Activated naive CD8-positive, alpha-beta T cell treated with anti-CD3 and anti-CD28 coated beads, Interleukin-2, amount 10 ng/mL, durations not matched to agents 7 days and 5 days (primary cell): ENCODE data around the gene TGFB2. TPM values are rescaled to one million over a fixed set of nuclear protein-coding genes. Genes with fewer than 3 reads are reported as not detected.

Experiments used
- ATAC-seq: fragments of 150-1000 bp; cut with Tn5 transposase; one replicate; pipeline ENCODE4 v1.10.0; 2021; ENCODE audit warnings: low read depth, moderate library complexity
- POLR2A ChIA-PET: fragments of 350-600 bp; sonication (Branson Sonifier 250); formaldehyde crosslinking; loops from one replicate; lab custom pipeline; 2021; ENCODE audit warnings: antibody characterized with exemption; lab: Charles Lee
- DNase-seq: peaks from one replicate; pipeline ENCODE4 v3.0.0; 2021
- H3K27ac Mint-ChIP-seq: one replicate; pipeline ENCODE4 v1.8.0; 2022; ENCODE audit warnings: mild to moderate bottlenecking, mixed read lengths
- H3K27me3 Mint-ChIP-seq: one replicate; pipeline ENCODE4 v1.8.0; 2022; ENCODE audit warnings: mild to moderate bottlenecking, moderate library complexity, mixed read lengths
- H3K36me3 Mint-ChIP-seq: one replicate; pipeline ENCODE4 v1.8.0; 2021; ENCODE audit warnings: mild to moderate bottlenecking, mixed read lengths
- H3K4me1 Mint-ChIP-seq: one replicate; pipeline ENCODE4 v1.8.0; 2021; ENCODE audit warnings: mixed read lengths
- H3K4me3 Mint-ChIP-seq: one replicate; pipeline ENCODE4 v1.8.0; 2022; ENCODE audit warnings: mild to moderate bottlenecking, moderate library complexity, mixed read lengths
- H3K9me3 Mint-ChIP-seq: one replicate; pipeline ENCODE4 v1.8.0; 2021; ENCODE audit warnings: mixed read lengths
- total RNA-seq, 2 experiments: library from RNA; stranded (reverse); gene quantifications; one replicate each; pipeline ENCODE4 v1.2.3, GENCODE V29; 2021

TGFB2 gene
- total RNA-seq, 2 experiments from 2014 or later = not detected

DNA sequence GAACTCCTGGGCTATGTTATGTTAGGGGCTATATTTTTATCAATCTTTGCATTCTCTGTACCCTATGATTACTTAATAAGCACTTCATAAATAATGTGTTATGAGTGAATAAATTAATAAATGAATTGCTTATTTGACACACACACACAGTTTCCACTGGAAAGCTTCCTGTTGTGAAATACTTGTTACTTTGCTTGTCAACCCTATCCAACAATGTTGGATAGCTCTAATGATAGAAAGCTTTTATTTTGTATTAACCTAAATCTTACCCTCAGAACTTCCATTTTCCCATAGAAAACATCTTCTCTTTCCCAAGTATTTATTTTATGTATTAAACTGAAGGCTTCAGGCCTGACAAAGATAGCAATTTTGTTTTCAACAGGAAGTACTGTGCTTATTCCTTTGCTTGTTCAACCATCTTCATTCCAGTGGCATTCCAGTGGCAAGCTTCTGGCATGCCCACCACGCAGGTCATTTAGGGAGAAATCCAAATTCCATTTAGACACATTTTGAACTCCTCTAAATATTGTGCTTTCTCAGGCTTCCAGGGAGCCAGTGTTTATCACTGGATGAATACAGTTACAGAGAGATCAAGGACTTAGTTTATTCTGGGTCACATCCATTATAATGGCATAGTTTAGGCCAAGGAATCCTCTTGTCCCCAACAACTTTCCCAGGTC is 134.4 kb downstream of the TGFB2 start:
- POLR2A ChIA-PET = no interaction called here
- no peaks in the 10 kb centered on the region for H3K27me3 Mint-ChIP-seq
- no peak overlapping the region for H3K27ac Mint-ChIP-seq
- H3K9me3 Mint-ChIP-seq = no peaks in the 10 kb centered on the region
- ATAC-seq (no peak), DNase-seq (no peak)
- no peak overlapping the region for H3K4me3 Mint-ChIP-seq
- peaks cover under 1% of the 10 kb centered on the region for H3K4me1 Mint-ChIP-seq
- H3K36me3 Mint-ChIP-seq = no peaks in the 10 kb centered on the region

DNA sequence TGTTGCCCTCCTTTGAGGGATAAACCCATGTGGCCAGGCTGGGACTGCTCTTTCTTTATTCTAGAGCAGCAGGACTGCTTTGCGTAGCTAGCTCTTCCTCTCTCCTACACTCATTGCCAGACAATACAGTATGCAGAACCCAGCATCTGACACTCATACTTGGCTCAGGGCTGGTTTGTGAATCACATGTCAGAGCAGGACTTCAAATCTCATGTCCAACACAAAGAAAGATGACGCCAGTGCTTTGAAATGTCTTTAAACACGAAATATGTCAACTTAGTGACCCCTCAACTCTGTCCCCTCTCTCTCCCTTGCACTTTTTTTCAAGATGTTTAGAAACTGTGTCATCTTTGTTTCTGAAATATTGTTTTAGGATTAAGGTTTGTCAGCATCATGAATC is 135.0 kb downstream of the TGFB2 start:
- no peaks in the 10 kb centered on the region for H3K9me3 Mint-ChIP-seq
- POLR2A ChIA-PET = no interaction called here
- DNase-seq = no peak
- no peak overlapping the region for H3K4me3 Mint-ChIP-seq
- no peaks in the 10 kb centered on the region for H3K4me1 Mint-ChIP-seq
- H3K36me3 Mint-ChIP-seq = no peaks in the 10 kb centered on the region
- H3K27ac Mint-ChIP-seq = no peak overlapping the region
- ATAC-seq = no peak
- no peaks in the 10 kb centered on the region for H3K27me3 Mint-ChIP-seq

DNA sequence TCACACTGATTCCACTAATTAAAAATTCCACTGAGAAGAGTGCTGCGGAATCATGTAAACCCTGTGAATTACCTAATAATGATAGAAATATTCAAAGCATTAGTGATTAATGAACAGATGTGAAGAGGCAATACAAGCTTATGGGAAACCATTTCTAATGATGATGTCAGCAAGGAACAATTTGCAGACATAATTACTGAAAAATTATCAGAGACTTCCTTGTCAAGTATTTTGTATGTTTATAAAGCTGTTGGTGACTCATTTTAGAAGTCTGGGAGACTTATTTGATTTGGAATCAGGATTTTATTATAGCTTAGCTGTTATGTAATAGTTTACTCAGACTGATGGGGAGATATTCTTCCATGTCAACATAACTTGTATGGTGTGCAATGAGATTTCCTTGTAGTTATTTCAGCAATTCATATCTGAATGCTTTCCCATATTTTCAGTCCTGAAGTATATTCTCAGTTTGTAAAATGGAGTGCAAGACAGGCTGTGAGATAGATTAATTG is 135.5 kb downstream of the TGFB2 start:
- no peaks in the 10 kb centered on the region for H3K9me3 Mint-ChIP-seq
- no peaks in the 10 kb centered on the region for H3K4me1 Mint-ChIP-seq
- H3K36me3 Mint-ChIP-seq = no peaks in the 10 kb centered on the region

DNA sequence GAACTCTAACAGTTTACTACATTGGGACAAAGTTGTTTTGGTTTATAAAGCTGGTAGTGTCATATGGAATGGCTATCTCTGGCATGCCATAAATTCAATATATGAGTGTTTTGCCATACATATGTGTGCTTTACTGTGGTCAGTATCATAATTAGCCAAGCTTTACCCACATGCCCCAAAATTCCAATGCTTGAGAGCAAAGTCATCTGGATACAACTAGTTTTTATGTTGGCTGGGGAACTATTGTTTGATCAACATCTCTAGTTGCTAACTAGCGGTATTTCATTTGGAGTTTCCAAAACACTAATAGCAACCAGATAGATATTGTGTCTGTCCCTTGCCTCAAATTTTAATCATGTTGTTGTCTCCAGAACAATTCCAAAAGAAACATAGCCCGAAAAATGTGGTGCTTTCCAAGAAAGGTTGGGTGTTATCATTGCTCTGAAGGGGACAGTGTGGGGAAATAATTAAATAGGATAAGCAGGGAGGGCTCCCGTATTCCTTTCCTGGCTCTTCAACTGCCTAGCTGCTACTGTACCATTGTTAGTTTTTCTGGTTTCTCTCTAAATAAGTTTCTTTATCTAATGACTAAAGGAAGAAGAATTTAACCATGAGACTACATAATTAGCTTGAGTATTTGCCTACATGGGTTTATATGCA is 136.1 kb downstream of the TGFB2 start:
- no peaks in the 10 kb centered on the region for H3K9me3 Mint-ChIP-seq
- DNase-seq (no peak), ATAC-seq (no peak)
- H3K27me3 Mint-ChIP-seq = no peaks in the 10 kb centered on the region
- no peak overlapping the region for H3K27ac Mint-ChIP-seq
- H3K4me1 Mint-ChIP-seq = no peaks in the 10 kb centered on the region
- H3K36me3 Mint-ChIP-seq = no peaks in the 10 kb centered on the region
- POLR2A ChIA-PET = no interaction called here
- no peak overlapping the region for H3K4me3 Mint-ChIP-seq

More for the DNA sequence above, 135.5 kb downstream of the TGFB2 start:
- Mint-ChIP-seq H3K27ac (no peak overlapping the region), H3K27me3 (no peaks in the 10 kb centered on the region), H3K4me3 (no peak overlapping the region)
- DNase-seq = no peak
- POLR2A ChIA-PET = no interaction called here
- no peak for ATAC-seq

DNA sequence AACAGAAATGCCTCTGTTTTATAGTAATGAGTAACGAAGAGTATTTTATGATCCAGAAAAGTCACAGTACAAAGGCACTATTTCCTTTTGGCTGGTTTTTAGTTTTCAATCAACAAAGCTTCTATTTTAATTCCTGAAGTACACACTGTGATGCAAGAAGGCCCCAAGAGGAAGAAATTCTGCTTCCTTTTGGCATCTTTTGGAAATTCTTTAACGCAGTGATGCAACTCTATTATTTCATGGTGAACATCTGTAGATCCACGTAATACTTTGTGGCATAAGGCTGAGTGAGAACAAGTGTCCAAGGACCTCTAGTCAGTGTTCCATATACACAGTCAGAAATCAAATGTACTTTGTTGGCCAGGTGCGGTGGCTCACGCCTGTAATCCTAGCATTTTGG is 137.5 kb downstream of the TGFB2 start:
- Mint-ChIP-seq H3K27ac (no peak overlapping the region), H3K4me3 (no peak overlapping the region), H3K27me3 (no peaks in the 10 kb centered on the region), H3K9me3 (no peaks in the 10 kb centered on the region), H3K4me1 (no peaks in the 10 kb centered on the region), H3K36me3 (no peaks in the 10 kb centered on the region)
- POLR2A ChIA-PET = no interaction called here
- DNase-seq = no peak
- ATAC-seq = no peak

DNA sequence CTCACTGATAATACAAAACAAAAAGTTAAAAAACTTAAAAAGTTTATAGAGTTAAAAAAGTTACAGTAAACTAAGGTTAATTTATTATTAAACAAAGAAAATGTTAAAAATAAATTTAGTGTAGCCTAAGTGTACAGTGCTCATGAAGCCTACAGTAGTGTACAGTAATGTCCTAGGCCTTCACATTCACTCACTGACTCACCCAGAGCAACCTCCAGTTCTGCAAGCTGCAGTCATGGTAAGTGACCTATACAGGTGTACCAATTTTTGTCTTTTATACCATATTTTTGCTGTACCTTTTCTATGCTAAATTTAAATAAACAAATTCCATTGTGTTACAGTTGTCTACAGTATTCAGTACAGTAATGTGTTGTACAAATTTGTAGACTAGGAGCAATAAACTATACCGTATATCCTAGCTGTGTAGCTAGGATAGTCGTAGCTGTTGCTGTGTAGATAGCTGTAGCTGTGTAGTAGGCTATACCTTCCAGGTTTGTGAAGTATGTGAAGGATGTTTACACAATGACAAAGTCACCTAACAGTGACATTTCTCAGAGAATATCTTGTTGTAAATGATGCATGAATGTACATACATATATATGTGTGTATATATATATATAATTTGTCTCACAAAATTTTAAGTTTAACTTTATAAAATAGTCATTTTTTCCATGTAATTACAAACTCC is 140.2 kb downstream of the TGFB2 start:
- no peak for DNase-seq
- H3K27me3 Mint-ChIP-seq = no peaks in the 10 kb centered on the region
- no peaks in the 10 kb centered on the region for H3K4me1 Mint-ChIP-seq
- no peak for ATAC-seq
- H3K36me3 Mint-ChIP-seq = no peaks in the 10 kb centered on the region
- no peak overlapping the region for H3K27ac Mint-ChIP-seq
- H3K9me3 Mint-ChIP-seq = no peaks in the 10 kb centered on the region
- no peak overlapping the region for H3K4me3 Mint-ChIP-seq
- POLR2A ChIA-PET = no interaction called here

DNA sequence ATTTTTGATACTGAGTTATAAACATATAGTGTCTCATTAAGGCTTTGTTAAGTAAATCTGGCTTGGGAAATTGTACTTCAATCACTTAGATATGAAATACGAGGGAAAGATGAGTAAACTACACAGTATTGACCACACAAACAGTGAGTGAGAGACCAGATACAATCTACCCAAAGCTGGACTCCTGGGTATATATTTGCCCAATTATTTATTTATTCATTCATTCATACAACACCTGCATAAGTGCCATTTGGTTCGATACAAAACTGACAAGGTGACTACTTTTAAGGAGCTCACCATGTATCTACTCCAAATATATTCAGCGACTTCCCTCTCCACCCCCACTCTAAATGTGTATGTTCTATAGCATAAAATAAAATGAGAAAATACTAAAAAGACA is 143.4 kb downstream of the TGFB2 start:
- no peak overlapping the region for H3K4me3 Mint-ChIP-seq
- no peaks in the 10 kb centered on the region for H3K36me3 Mint-ChIP-seq
- H3K9me3 Mint-ChIP-seq = no peaks in the 10 kb centered on the region
- peaks cover 2% of the 10 kb centered on the region for H3K27me3 Mint-ChIP-seq
- H3K4me1 Mint-ChIP-seq = no peaks in the 10 kb centered on the region
- DNase-seq = no peak
- no peak overlapping the region for H3K27ac Mint-ChIP-seq
- no peak for ATAC-seq
- POLR2A ChIA-PET = no interaction called here

DNA sequence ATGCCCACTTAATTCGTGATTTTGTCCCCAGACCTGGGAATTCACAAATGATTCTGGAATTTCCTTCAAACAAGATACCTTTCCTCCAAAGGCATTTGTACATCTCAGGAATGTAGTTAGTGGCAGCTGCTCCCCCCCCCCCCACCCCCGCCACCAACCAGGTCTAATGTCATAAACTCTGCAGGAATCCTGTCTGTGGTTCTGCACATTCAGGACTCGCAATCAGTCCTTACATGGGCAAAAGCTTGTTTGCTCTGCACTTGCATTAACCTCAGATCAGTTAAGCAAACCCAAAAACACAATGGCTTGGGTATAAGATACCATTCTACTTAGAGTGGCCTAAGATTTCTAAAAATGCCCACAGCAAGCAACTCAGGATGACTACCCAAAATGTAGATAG is 143.8 kb downstream of the TGFB2 start:
- H3K27me3 Mint-ChIP-seq = peaks cover 2% of the 10 kb centered on the region

DNA sequence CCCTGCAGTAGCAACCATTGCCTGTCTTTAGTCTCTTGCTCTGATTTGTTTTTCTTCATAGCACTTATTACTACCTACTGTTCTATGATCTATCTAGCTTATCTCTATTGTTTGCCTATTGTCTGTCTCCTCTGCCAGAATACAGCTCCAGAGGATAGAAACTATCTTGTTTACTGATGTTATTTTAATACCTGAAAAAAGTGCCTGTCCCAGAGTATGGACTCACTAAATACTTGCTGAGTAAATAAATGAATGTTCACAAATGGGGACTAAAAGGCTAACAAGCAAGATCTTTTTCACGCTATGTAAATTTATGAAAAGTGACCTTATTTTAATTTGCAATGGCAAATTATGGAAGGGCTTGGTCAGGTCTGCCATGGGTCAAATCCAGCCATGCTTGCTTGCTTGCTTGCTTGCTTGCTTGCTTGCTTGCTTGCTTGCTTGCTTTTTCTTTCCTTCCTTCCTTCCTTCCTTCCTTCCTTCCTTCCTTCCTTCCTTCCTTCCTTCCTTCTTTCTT is 145.3 kb downstream of the TGFB2 start:
- no peaks in the 10 kb centered on the region for H3K36me3 Mint-ChIP-seq
- ATAC-seq (no peak), DNase-seq (no peak)
- H3K27me3 Mint-ChIP-seq = peaks cover 2% of the 10 kb centered on the region
- no peak overlapping the region for H3K27ac Mint-ChIP-seq
- H3K9me3 Mint-ChIP-seq = no peaks in the 10 kb centered on the region
- no peak overlapping the region for H3K4me3 Mint-ChIP-seq
- no peaks in the 10 kb centered on the region for H3K4me1 Mint-ChIP-seq
- POLR2A ChIA-PET = no interaction called here

More for the DNA sequence above, 143.8 kb downstream of the TGFB2 start:
- no peaks in the 10 kb centered on the region for H3K36me3 Mint-ChIP-seq
- POLR2A ChIA-PET = no interaction called here
- H3K27ac Mint-ChIP-seq = no peak overlapping the region
- H3K9me3 Mint-ChIP-seq = no peaks in the 10 kb centered on the region
- ATAC-seq = no peak
- no peak overlapping the region for H3K4me3 Mint-ChIP-seq
- DNase-seq = no peak
- H3K4me1 Mint-ChIP-seq = no peaks in the 10 kb centered on the region

DNA sequence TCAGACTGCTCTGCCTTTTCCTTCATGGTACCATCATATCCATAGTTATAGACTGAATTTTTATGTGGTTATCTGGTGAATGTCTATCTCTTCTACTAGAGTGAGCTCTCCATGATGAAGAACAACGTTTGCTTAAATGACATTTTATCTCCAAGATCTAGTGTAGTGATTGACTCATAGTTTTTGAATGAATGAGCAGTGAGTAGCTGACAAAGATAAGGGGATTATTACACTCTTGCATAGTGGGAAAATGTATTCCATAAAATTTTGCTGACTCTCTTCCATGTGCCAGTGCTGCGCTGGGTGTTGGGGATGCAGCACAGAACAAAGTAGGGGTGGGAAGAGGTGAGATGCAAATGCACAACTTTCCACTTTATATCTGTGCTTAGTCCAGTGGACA is 147.7 kb downstream of the TGFB2 start:
- ATAC-seq (no peak), DNase-seq (no peak)
- H3K9me3 Mint-ChIP-seq = no peaks in the 10 kb centered on the region
- H3K27ac Mint-ChIP-seq = no peak overlapping the region
- POLR2A ChIA-PET = no interaction called here
- H3K36me3 Mint-ChIP-seq = no peaks in the 10 kb centered on the region
- H3K27me3 Mint-ChIP-seq = peaks cover 4% of the 10 kb centered on the region
- H3K4me3 Mint-ChIP-seq = no peak overlapping the region
- H3K4me1 Mint-ChIP-seq = no peaks in the 10 kb centered on the region

DNA sequence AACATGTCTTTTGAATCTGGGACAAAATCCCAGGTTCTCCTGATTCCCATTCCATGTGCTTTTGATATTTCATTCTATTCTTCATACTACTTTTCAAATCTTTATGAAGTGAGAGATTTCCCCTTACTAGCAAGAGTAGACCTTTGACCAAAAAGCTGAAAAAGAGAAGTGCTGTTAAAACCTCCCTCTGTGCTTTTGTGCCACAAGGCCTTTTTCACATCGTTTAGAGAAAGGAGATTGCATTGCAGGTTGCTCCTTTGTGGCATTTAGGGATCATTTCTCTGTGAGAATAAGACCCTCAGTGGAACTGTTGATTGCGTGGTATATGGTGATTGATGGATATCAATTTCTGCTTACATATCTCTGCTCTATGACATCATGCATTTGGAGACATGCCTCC is 148.8 kb downstream of the TGFB2 start:
- Mint-ChIP-seq H3K27me3 (peaks cover 7% of the 10 kb centered on the region), H3K36me3 (no peaks in the 10 kb centered on the region), H3K4me1 (no peaks in the 10 kb centered on the region), H3K9me3 (no peaks in the 10 kb centered on the region), H3K27ac (no peak overlapping the region), H3K4me3 (no peak overlapping the region)
- POLR2A ChIA-PET = no interaction called here
- no peak for DNase-seq
- no peak for ATAC-seq
